ENCODE data around the gene CPLX4. TPM values are rescaled to one million over a fixed set of nuclear protein-coding genes. Genes with fewer than 3 reads are reported as not detected.

Gene CPLX4
- total and polyA plus RNA-seq, 2 of the 13 experiments (the other 11 are each of a cell fraction or from before 2014, with no cell fraction given) = not detected

DNA sequence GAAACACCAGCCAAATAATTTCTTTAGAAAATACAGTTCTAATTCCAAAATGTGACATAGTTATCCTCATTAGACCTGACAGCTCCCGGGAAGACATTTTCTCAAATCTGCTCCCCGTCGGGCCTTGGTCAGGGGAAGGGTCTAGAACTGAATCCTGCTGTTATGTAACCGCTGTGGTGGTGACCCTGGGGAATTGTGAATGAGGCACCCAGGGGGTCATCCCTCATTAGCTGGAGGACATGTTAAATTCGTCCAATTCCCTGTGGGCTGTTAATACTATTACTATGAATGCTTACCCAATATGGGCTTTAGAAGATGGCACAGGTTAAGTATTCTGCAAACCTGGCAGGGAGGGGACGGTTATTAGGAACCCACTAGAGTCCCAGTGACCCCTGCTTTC lies 11.8 kb downstream of the CPLX4 start:
- no peak overlapping the region for H3K4me2 ChIP-seq (ENCODE audit: low read depth, low read length)
- intact Hi-C loops (cut with micrococcal nuclease; ENCODE audit: unreplicated experiment) = loop anchor here (5.0 kb wide), 1 partner anchor 224 kb away; no protein-coding TSS in a partner anchor
- no peak for FAIRE-seq
- 0 out of 2 replicates have a peak, but pooled peaks cover 3% of the 10 kb centered on the region for H4K20me1 ChIP-seq (ENCODE audit: insufficient read depth, low read length)
- H3K27ac ChIP-seq (ENCODE audit: extremely low read length, insufficient read depth, low read length) = no peak overlapping the region
- no peaks in the 10 kb centered on the region for H3K79me2 ChIP-seq (ENCODE audit: insufficient read depth, low read length)
- no peak overlapping the region for H3K9ac ChIP-seq (ENCODE audit: insufficient read depth, low read depth, low read length)
- no peaks in the 10 kb centered on the region for H3K36me3 ChIP-seq (replicated peaks in 1 of 2; ENCODE audit: control insufficient read depth in 1 of 2, insufficient read depth in 2 of 2, low read length in 2 of 2)
- H3K27me3 ChIP-seq (ENCODE audit: control insufficient read depth in 1 of 2, insufficient read depth in 2 of 2, low read length in 2 of 2) = peaks cover 3 to 55% of the 10 kb centered on the region in 2 experiments; a peak in 4 of 5 replicates
- H3K4me3 ChIP-seq (replicated peaks in 1 of 3; ENCODE audit: insufficient read depth in 1 of 3, low read depth in 2 of 3, low read length in 3 of 3) = no peak overlapping the region
- 0 out of 2 replicates have a peak, but pooled peaks cover 4% of the 10 kb centered on the region for H3K4me1 ChIP-seq (ENCODE audit: insufficient read depth, low read length)
- H2AFZ ChIP-seq (ENCODE audit: low read length) = no peak overlapping the region
- in situ Hi-C loops (cut with HindIII; ENCODE audit: extremely low pct_ligation_motif_present, low pct_unique_long_range_greater_than_20kb) = loop anchor here (5.0 kb wide), 1 partner anchor 96 kb away; no protein-coding TSS in a partner anchor
- no peaks in the 10 kb centered on the region for H3K9me3 ChIP-seq (ENCODE audit: low read length)
- no peak for ATAC-seq
- ChIA-PET POLR2A (no interaction called here), CTCF (ENCODE audit: low intra/inter-chr PET ratio, low total read pairs) (no interaction called here)
- no peak for DNase-seq (ENCODE audit: low spot score)
- no TSS peak for BruUV-seq (replicated peaks)
- WGBS (ENCODE audit: low lambda C conversion rate) = 21% methylated on average over 5 of the region's 6 CpGs
- TF ChIP-seq ZKSCAN1 (IDR thresholded peaks at IDR 0.05; ENCODE audit: low read length) = no peak
- no peak for TF ChIP-seq SATB2 (CRISPR knock-in tag; IDR thresholded peaks at IDR 0.05)
- no peak for TF ChIP-seq ZFP62 (CRISPR knock-in tag; IDR thresholded peaks at IDR 0.05)
- TF ChIP-seq NR3C1 (CRISPR knock-in tag; IDR thresholded peaks at IDR 0.05) = no peak
- no peak for TF ChIP-seq SAP130 (CRISPR knock-in tag; IDR thresholded peaks at IDR 0.05; ENCODE audit: low read depth)
- TF ChIP-seq, protein P1, sequence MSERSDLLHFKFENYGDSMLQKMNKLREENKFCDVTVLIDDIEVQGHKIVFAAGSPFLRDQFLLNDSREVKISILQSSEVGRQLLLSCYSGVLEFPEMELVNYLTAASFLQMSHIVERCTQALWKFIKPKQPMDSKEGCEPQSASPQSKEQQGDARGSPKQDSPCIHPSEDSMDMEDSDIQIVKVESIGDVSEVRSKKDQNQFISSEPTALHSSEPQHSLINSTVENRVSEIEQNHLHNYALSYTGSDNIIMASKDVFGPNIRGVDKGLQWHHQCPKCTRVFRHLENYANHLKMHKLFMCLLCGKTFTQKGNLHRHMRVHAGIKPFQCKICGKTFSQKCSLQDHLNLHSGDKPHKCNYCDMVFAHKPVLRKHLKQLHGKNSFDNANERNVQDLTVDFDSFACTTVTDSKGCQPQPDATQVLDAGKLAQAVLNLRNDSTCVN (CRISPR knock-in tag; IDR thresholded peaks at IDR 0.05; ENCODE audit: borderline replicate concordance) = no peak
- no peak for TF ChIP-seq FOXA1 (IDR thresholded peaks at IDR 0.05)
- no peak for TF ChIP-seq FOXA1 (CRISPR knock-in tag; IDR thresholded peaks at IDR 0.05)
- TF ChIP-seq ONECUT2 (CRISPR knock-in tag; IDR thresholded peaks at IDR 0.05) = no peak
- no peak for TF ChIP-seq ZNF552 (CRISPR knock-in tag; IDR thresholded peaks at IDR 0.05; ENCODE audit: borderline replicate concordance)
- TF ChIP-seq, protein P2, sequence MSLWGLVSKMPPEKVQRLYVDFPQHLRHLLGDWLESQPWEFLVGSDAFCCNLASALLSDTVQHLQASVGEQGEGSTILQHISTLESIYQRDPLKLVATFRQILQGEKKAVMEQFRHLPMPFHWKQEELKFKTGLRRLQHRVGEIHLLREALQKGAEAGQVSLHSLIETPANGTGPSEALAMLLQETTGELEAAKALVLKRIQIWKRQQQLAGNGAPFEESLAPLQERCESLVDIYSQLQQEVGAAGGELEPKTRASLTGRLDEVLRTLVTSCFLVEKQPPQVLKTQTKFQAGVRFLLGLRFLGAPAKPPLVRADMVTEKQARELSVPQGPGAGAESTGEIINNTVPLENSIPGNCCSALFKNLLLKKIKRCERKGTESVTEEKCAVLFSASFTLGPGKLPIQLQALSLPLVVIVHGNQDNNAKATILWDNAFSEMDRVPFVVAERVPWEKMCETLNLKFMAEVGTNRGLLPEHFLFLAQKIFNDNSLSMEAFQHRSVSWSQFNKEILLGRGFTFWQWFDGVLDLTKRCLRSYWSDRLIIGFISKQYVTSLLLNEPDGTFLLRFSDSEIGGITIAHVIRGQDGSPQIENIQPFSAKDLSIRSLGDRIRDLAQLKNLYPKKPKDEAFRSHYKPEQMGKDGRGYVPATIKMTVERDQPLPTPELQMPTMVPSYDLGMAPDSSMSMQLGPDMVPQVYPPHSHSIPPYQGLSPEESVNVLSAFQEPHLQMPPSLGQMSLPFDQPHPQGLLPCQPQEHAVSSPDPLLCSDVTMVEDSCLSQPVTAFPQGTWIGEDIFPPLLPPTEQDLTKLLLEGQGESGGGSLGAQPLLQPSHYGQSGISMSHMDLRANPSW (CRISPR knock-in tag; IDR thresholded peaks at IDR 0.05; ENCODE audit: borderline replicate concordance) = no peak
- TF ChIP-seq TAF1 (CRISPR knock-in tag; IDR thresholded peaks at IDR 0.05) = no peak
- no peak for TF ChIP-seq ZNF292 (CRISPR knock-in tag; IDR thresholded peaks at IDR 0.05; ENCODE audit: borderline replicate concordance, low read depth)
- TF ChIP-seq SNAI1 (CRISPR knock-in tag; IDR thresholded peaks at IDR 0.05; ENCODE audit: borderline replicate concordance) = no peak
- no peak for TF ChIP-seq KDM1A (CRISPR knock-in tag; IDR thresholded peaks at IDR 0.05)
- TF ChIP-seq HOXD1 (CRISPR knock-in tag; IDR thresholded peaks at IDR 0.05) = no peak
- TF ChIP-seq, protein P3, sequence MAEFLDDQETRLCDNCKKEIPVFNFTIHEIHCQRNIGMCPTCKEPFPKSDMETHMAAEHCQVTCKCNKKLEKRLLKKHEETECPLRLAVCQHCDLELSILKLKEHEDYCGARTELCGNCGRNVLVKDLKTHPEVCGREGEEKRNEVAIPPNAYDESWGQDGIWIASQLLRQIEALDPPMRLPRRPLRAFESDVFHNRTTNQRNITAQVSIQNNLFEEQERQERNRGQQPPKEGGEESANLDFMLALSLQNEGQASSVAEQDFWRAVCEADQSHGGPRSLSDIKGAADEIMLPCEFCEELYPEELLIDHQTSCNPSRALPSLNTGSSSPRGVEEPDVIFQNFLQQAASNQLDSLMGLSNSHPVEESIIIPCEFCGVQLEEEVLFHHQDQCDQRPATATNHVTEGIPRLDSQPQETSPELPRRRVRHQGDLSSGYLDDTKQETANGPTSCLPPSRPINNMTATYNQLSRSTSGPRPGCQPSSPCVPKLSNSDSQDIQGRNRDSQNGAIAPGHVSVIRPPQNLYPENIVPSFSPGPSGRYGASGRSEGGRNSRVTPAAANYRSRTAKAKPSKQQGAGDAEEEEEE (CRISPR knock-in tag; IDR thresholded peaks at IDR 0.05; ENCODE audit: borderline replicate concordance) = no peak
- TF ChIP-seq, protein P4, sequence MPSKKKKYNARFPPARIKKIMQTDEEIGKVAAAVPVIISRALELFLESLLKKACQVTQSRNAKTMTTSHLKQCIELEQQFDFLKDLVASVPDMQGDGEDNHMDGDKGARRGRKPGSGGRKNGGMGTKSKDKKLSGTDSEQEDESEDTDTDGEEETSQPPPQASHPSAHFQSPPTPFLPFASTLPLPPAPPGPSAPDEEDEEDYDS (CRISPR knock-in tag; IDR thresholded peaks at IDR 0.05) = no peak
